Glomerular endothelial cell (primary cell): Measurements from ENCODE around the gene GULP1. TPM values are rescaled to one million over a fixed set of nuclear protein-coding genes. Genes with fewer than 3 reads are reported as not detected.
"Not testable (repeated sequence)": the region's sequence is repeated elsewhere in the genome, so short reads cannot be mapped to it uniquely, and the experiment has no call there.

Experiments
- DNase-seq: peaks from one replicate; pipeline ENCODE4 v3.0.0-alpha.2; 2011; ENCODE audit warnings: low read depth, low spot score; ENCODE audit errors: extremely low read depth
- total RNA-seq: library from RNA; depleted of rRNA; stranded (reverse); fragments of >200 nt; gene quantifications from 2 replicates; pipeline ENCODE4 v1.2.3, GENCODE V29; 2015

Gene GULP1
- total RNA-seq, 1 donor from 2014 or later: 33.8 TPM

DNA sequence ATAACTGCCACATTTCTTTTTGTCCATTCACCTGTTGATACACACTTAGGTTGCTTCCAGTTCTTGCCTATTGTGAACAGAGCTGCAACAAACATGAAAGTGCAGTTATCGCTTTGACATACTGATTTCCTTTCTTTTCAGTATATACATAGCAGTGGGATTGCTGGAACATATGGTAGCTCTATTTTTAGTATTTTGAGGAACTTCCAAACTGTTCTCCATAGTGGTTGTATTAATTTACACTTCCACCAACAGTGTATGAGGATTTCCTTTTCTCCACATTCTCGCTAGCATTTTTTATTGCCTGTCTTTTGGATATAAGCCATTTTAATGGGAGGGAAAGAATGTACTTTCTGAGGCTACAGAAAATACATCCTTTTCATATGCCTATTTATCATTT, 167.4 kb downstream of the GULP1 start:
- no peak for DNase-seq

DNA sequence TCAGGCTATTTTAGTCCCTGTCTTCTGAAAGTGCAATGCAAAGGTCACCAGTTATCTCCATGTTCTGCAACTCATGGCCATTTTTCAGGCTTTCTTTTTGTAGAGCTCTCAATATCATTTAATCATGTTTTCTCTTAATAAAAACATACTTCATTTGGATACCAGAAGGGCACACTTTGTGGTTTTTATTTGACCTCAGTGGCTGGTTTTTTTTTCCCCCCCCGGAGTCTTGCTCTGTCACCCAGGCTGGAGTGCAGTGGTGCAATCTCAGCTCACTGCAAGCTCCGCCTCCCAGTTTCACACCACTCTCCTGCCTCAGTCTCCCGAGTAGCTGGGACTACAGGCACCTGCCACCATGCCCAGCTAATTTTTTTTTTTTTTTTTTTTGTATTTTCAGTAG, 174.4 kb downstream of the GULP1 start:
- DNase-seq: not testable (repeated sequence)

DNA sequence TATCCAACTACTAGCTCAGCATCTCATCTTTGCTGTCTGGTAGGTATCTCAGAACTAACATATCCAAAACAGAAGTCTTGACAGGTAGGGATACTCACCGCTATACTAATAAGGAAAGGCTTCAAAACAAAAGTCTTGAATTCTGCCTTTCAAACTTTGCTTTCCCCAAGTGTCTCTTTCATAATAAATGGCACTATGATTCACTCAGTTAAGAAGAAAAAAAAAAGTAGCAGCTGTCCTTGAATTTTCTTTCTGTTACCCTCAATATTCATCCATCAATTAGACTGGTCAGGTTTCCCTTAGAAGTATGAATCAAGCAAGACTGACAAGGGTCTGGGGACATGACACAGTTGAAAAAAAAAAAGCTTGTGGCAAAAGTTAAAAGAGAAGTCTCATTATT, 175.1 kb downstream of the GULP1 start:
- DNase-seq: no peak

DNA sequence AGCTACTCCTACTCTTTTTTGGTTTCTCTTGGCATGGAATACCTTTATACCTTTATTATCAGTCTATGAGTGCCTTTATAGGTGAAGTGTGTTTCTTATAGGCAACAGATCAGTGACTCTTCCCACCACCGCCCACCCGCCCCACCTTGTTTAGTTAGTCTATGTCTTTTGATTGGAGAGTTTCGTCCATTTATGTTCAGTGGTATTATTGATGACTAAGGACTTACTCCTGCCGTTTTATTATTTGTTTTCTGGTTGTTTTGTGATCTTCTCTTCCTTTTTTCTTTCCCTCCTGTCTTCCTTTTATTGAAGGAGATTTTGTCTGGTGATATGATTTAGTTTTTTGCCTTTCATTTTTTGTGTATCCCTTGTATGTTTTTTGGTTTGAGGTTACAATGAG, 179.5 kb downstream of the GULP1 start:
- no peak for DNase-seq

DNA sequence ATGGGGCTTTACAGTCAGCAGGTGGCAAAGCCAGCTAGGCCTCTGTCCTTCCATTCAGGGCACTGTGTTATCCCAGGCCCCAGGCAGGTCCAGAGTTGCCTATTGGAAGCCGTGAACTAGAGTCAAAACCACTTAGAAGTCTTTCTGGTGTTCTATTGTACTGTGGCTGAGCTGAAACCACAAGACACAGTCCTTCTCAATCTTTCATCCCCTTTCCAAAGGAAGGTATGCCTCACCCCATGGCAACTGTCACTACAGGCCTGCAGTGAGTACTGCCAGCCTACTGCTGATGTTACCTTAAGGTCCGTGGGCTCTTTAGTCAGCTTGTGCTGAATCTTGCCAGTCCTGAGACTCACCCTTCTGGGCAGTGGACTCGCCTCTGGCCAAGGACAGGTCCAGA, 181.6 kb downstream of the GULP1 start:
- no peak for DNase-seq

DNA sequence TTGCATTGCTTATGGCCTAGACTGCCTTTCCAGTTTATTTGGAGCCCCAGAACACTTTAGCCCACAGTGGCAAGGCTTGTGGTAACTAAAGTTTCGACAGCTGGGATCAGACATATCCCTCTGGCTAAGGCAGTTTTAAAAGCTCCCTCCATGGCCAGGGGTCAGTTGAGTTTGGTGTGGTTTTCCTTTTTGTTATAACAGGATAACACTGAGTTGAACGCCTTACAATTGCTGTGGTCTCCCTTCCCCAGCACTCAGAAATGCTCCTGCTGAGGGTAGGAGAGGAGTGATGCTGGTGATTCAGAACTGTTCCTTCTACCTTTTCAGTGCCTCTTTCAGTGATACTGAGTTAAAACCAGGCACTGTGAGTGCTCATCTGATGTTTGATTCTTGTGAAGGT, 182.6 kb downstream of the GULP1 start:
- no peak for DNase-seq

DNA sequence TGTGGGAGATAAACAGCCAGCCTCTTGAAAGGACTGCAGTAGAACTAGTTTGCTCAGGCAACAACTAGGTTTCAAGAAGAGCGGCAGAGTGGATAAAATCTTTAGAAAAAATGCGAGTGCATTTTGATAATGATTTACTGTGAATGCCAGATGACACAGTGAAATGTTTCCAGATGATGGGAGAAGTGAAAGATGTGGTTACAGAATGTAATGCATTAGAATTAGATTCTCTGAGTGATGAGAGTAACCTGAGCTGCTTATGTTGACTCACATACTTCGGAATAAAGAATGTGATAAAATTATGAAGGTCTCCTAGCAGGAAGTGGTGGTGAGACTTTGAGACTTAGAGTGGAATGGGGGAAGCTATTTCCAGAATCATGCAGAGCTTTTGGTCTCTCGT, 184.3 kb downstream of the GULP1 start:
- no peak for DNase-seq

DNA sequence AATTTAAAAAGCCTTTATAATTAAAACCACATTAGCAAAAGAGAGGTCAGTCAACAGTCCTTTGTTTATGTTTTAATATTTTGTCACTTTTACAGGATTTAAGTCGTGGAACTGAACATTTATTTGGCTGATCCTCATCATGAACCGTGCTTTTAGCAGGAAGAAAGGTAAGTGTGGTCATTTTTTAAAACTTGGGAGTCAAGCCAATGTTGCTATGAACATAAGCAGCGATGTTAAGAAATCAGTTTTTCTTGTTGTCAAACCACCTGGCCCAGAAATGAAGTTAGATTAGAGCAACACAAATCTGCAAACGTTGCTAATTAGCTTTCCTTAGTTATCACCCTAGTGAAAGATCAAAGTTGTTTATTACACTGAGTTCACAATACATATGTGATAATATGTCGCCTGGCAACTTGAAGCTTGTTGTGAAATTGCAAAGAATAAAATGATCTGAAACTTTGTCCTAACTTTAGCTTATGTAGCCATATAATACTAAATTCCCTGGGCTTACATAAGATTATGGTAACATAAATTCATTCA, 186.0 kb downstream of the GULP1 start:
- DNase-seq: no peak

DNA sequence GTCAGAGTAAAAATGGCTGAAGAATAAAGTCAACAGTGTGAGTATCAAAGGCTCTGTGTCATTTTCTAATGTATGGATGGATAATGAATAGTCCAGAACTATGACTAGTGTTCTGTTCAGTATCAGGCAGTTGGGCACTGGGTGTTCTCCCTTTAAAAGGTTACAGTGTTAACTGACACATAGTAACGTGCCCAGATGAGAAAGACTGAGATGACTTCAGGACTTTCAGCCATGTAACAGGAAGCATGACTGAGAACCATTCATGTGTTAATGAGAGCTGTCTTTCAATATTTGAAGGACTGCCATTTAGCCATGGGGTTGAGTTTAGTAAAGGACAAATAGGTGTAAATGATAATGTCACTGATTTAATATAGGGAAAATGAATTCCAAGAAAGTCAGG, 187.1 kb downstream of the GULP1 start:
- no peak for DNase-seq

DNA sequence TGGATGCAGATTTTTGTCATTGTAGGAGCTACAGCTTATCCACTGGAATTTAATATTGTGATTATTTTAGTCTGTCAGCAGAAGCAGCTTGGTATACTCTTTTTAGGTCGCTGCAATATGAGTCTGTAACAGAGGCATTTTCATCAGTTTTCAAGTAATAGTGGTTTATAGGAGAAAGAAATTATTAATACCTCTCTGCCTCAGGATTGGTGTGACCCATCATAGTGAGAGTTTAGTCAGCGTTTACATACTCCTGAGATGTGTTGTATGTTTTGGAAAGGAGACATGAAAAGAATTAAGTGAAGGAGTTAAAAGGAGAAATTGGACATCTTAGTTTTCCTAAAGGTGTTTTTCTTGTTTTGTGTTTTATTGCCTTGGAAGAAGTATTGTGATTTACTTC, 189.8 kb downstream of the GULP1 start:
- no peak for DNase-seq

DNA sequence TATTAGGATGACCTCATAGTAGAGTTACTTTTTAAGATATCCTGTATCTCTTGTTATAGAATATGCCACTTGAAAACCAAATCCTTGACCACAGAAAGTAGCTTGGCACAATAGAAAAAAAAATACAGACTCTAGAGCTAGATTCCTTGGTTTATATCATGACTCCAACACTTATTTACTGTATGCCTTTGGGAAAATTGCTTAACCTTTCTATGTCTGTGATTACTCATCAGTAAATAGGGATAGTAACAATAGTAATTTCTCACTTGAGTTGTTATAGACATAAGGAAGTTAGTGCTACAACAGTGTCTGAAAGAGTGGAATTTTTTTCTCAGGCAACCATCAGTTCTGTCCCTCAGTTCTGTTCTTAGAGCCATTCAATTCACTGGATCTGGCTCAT, 193.8 kb downstream of the GULP1 start:
- no peak for DNase-seq

DNA sequence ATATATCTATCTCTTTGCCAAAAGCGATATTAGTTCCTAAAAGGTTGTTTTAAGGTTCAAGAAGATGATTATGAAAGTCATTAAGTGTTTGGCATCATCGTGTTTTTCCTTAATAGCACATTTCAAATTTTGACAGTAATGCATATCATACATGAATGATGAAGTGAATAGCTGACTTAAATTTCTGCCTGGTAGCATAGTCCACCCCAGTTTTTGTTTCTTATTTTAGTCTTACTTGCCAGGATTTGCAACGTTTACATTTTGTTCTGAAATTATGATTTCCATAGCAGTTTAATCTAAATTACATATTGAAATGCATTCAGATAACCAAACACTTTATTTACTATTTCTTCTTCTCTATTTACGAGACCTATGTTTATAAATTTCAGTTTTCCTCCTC, 201.1 kb downstream of the GULP1 start:
- no peak for DNase-seq

DNA sequence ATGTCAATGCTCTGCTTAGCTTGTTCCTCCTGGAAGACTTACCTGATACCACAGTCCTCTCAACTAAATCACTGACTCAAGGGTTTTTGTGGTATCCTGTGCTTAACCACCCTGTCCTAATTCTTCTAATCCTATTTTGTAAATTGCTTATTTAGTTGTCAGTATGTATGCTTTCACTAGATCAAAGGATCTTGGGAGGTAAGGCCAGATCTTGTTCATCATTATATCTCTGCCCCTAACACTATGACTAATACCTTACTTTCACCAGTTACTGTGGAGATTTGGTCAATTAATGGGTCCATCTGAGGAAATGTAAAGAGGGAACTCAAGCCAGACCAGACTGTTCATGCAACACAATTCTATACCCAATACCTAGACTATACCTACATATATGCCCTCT, 203.2 kb downstream of the GULP1 start:
- DNase-seq: no peak

DNA sequence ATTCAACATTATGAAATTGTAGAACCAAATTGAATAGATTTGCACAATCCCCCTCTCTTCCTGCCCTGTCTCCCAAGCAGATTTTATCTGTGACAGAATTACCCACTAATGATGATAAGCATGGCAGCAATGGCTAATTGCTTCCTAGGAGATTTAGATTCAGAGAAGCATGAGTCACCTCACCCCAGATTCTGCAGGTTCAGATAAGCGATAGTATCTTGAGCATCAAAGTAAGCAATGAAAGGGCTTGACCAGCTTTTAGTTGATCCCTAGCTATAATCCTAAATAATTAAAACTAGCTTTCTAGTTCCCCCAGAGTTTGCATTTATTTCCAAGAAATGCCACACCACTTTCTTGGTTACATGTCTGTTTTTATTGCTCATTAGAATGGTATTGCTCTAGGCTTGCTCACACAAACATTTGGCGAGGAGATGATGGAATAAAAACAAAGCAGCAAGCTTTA, 204.3 kb downstream of the GULP1 start:
- DNase-seq: no peak

DNA sequence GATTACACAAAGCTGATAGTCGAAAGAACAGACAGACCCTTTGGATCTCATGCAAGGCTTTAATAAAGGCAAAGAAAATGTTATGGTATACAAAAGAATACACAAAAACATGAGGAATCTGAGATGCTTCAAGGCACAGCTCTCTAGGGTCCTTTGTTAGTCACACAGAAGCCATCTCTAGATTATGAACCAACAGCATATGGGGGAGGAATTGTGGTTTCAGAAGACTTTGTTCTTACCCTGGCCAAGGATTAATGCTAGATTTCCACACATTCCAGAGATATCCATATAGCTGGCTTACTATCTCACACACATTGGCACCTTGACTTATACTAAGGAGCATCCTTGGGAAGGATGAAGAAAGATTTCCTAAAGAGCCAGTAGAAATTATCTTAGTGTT, 206.1 kb downstream of the GULP1 start:
- no peak for DNase-seq

DNA sequence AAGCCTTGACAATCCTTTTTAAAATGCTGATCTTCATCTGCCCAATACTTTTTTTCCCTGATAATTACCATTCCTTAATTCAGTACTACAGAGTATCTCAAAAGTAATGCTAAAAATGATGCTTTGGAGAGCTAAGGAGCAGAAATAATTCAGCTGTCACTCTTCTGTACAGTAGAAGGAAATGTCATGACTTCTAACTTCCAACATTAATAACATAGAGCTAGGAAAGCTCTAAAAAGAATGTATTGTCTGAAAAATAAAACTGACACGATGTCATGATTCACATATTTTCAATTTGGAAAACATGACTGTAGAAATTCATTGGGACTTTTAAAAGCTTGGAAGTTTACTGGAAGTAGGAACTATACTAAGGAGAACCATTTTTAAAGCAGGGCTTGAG, 212.3 kb downstream of the GULP1 start:
- DNase-seq: no peak

DNA sequence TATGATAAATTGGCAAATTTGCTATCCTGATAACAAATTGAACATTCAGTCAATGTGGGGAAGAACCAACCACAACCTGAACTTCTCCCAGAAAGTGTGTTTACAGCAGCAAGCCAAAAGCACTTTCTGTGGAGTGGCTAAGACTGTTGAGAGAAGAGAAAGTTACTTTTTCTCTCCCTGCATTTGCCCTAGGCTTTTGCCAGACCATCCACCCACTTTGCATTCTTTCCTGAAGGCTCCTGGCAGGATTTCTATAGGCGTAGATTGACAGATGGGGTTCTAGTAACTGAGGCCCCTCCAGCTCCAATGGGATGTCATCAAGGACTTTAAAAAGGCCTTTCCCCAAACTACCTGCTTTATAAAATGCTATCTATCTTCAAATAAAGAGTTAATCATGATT, 215.2 kb downstream of the GULP1 start:
- no peak for DNase-seq

DNA sequence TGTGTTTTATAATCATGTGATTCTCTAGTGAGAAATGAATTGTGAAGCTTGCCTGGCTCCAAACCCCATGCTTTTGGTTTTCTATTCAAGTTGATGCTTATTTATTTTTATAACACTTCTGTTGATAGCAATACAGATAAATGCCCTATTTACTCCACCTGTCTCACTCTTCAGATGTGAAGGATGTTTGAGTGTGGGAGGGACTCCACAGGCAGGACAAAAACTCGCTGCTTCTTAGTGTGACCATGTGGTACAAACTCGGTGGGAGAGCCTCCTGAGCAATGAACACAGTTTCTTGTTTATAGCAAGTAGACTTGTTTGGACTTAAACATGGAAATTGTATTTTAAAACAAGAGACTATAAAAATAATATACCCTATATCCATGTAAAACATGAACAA, 219.7 kb downstream of the GULP1 start:
- DNase-seq: no peak

DNA sequence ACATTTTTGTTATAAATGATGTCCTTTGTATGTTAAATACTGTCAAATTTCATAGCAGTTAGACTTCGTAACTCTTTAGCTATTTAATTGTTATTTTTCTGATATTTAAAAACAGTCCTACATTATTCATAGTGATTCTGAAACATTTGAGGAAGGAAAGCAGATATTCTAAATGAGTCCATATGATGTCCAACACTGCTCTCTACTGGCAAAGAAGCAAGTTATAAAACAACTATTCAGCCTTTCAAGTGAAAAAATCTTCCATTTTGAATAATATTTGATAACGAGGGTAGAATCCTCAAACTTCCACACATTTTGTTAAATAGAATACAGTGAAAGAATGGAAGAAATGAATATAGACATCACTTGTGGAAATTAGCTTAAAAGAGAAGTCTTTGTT, 220.8 kb downstream of the GULP1 start:
- DNase-seq: no peak

DNA sequence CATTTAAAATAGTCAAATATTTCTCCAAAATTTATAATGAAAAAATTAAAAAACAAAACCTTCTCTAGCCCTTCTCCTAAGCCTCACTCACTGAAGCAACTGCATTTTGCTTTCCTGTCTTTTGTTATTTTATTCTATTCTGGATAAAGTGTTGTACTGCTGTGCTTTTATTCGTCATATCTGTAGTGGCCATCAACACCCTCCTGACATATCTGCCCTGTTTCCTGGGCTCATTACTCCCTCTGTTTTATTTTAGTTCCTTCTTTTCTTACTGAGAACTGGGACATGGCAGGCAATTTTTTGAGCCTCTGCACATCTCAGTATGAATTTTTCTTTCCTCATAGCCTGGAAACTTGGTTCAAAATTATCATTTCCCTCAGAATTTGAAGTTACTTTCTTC, 224.2 kb downstream of the GULP1 start:
- no peak for DNase-seq

DNA sequence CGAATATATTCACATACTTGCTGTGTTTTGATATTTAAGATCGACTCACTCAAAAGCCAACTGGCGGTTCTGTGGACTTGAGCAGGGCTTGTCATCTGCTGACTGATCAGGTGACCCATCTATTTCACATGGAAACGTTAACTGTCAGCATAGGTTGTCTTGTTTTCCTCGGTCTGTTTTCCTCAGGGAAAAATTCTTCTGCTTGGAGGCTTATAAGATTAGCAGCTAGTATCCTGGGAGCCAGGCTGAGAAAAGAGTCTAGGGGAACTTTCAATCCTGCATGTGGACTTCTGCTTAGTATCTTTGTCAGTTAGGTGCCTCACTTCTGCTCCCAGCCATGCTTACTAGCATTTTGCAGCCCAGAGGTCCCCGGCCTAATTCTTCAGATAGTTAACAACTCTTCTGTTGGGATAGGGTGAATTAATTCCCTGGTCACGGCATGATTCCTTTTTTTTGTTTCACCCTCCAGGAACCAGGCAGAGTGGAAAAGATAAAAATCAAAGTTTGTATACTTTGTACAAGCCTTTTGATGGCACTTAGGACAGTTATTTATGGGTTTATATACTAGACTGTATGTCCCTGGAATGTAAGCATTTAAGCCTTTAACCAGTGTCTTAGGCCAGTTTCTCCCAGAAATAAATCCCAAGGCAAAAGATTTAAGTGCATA, 226.0 kb downstream of the GULP1 start:
- no peak for DNase-seq

DNA sequence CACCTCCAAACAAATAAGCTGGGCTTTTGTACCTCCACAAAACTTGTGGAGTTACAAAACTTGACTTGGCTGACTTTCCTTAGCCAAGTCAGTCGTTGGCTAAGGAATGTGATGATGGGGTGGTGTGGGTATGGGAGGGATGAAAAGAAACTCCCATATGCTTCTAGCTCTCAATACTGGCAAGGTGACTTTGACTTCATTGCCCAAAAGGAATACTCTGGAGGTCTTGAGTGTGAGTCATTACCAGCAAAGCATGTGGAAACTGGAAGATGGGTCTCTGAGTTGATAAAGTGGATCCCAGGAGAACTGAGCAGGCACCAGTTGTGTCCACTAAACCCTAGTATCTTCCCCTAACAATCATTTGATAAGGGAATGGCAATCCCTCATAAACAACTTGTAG, 226.7 kb downstream of the GULP1 start:
- DNase-seq: no peak

DNA sequence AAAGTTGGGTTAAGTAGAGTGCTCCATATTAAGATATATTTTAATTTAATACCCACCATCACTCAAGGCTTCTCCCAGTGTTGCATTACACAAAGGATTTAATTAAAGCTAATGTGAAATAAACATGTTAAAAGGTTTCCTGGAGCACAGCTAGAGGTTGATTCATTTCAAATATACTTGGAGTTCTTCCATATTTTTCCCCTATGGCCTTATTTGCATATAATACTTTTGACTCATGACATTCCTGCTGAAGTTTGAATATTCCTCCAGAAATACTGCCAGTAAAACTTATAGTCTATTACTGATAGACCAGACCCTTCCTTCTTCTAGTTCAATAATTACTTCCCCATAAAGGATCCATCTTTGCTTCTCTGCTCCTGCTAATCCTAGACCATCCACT, 227.5 kb downstream of the GULP1 start:
- no peak for DNase-seq
